ENCODE data around the gene AKAP7. TPM values are rescaled to one million over a fixed set of nuclear protein-coding genes. Genes with fewer than 3 reads are reported as not detected.

AKAP7 gene
- polyA plus RNA-seq, 1 of the 3 experiments (the other 2 are of a cell fraction) = 0.58 TPM

- DNase-seq = no peak
- H3K9ac ChIP-seq = no peak overlapping the region
- TF ChIP-seq MXI1 (IDR thresholded peaks at IDR 0.05; ENCODE audit: low read depth, low read length) = no peak
- no peak for TF ChIP-seq RFX5 (IDR thresholded peaks at IDR 0.05; ENCODE audit: low read length)
- no peak for TF ChIP-seq YY1 (IDR thresholded peaks at IDR 0.05; ENCODE audit: low read depth)
- TF ChIP-seq FOSL2 (IDR thresholded peaks at IDR 0.05; ENCODE audit: borderline replicate concordance, low read depth) = no peak
- no peak for TF ChIP-seq EP300 (IDR thresholded peaks at IDR 0.05; ENCODE audit: borderline replicate concordance in 1 of 2, low read depth in 1 of 2, low read length in 1 of 2)
- no peak for TF ChIP-seq PBX3 (IDR thresholded peaks at IDR 0.05)
- no peak for TF ChIP-seq FOXJ3 (CRISPR knock-in tag; IDR thresholded peaks at IDR 0.05)
- TF ChIP-seq ELF1 (IDR thresholded peaks at IDR 0.05) = no peak
- TF ChIP-seq RCOR1 (IDR thresholded peaks at IDR 0.05; ENCODE audit: low read length) = no peak
- TF ChIP-seq, protein P1, sequence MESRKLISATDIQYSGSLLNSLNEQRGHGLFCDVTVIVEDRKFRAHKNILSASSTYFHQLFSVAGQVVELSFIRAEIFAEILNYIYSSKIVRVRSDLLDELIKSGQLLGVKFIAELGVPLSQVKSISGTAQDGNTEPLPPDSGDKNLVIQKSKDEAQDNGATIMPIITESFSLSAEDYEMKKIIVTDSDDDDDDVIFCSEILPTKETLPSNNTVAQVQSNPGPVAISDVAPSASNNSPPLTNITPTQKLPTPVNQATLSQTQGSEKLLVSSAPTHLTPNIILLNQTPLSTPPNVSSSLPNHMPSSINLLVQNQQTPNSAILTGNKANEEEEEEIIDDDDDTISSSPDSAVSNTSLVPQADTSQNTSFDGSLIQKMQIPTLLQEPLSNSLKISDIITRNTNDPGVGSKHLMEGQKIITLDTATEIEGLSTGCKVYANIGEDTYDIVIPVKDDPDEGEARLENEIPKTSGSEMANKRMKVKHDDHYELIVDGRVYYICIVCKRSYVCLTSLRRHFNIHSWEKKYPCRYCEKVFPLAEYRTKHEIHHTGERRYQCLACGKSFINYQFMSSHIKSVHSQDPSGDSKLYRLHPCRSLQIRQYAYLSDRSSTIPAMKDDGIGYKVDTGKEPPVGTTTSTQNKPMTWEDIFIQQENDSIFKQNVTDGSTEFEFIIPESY (IDR thresholded peaks at IDR 0.05; ENCODE audit: borderline replicate concordance, low read depth) = no peak
- TF ChIP-seq, protein P2, sequence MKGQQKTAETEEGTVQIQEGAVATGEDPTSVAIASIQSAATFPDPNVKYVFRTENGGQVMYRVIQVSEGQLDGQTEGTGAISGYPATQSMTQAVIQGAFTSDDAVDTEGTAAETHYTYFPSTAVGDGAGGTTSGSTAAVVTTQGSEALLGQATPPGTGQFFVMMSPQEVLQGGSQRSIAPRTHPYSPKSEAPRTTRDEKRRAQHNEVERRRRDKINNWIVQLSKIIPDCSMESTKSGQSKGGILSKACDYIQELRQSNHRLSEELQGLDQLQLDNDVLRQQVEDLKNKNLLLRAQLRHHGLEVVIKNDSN (IDR thresholded peaks at IDR 0.05; ENCODE audit: borderline replicate concordance, low read depth) = no peak
- TF ChIP-seq TAF1 (IDR thresholded peaks at IDR 0.05; ENCODE audit: borderline replicate concordance, low read depth, low read length) = no peak
- no peaks in the 10 kb centered on the region; a peak in 1 of 4 replicates for H3K4me1 ChIP-seq (ENCODE audit: control insufficient read depth in 1 of 2, insufficient read depth in 2 of 2, low read depth in 1 of 2, low read length in 1 of 2)
- ChIA-PET CTCF (no interaction called here), POLR2A (no interaction called here)
- no peaks in the 10 kb centered on the region for H3K9me2 ChIP-seq
- no peaks in the 10 kb centered on the region for H3K79me2 ChIP-seq (ENCODE audit: insufficient read depth)
- no peaks in the 10 kb centered on the region for H3K9me3 ChIP-seq
- no peaks in the 10 kb centered on the region for H3K36me3 ChIP-seq (replicated peaks in 1 of 2; ENCODE audit: control insufficient read depth in 1 of 2, insufficient read depth in 2 of 2, low read length in 1 of 2)
- H3F3A ChIP-seq (replicated peaks; ENCODE audit: insufficient read depth) = no peaks in the 10 kb centered on the region
- no peaks in the 10 kb centered on the region for H3K27me3 ChIP-seq (ENCODE audit: insufficient read depth)
- no peaks in the 10 kb centered on the region for H4K20me1 ChIP-seq (ENCODE audit: insufficient read depth)
- no peak overlapping the region for H3K4me2 ChIP-seq
- WGBS (ENCODE audit: low lambda C conversion rate) = 49% methylated on average over 3 of the region's 3 CpGs
- H2AFZ ChIP-seq (ENCODE audit: low read depth) = no peak overlapping the region
- H3K27ac ChIP-seq (ENCODE audit: low read depth in 2 of 2, low read length in 1 of 2) = no peak overlapping the region
- H3K4me3 ChIP-seq (ENCODE audit: low read depth in 2 of 2, low read length in 1 of 2) = no peak overlapping the region
Observed at GRCh38 chr6:131161987-131162386, 26.7 kb downstream of the AKAP7 start.

DNA sequence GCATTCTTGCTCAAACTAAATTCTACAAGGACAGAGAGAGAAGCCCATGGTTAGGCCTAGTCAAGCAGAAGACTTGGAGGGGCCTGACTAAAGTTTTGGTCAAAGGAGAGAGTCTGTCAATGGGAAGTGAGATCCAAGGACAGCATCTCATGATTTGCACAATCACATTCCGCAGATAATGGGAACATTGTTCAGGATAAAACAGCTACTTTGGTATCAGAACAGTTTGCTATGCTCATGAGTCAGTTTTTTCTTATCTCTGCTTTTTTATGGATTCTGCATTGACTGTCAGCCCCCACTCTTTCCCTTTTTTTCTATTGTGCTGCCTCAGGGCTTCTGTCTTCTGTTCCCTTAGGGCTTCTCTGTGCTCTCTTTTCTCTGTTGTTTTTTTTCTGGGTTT is 28.6 kb downstream of the AKAP7 start:
- Histone ChIP-seq H3K27ac (ENCODE audit: low read depth in 2 of 2, low read length in 1 of 2) (no peak overlapping the region), H3K9me2 (no peaks in the 10 kb centered on the region), H3K27me3 (ENCODE audit: insufficient read depth) (no peaks in the 10 kb centered on the region), H3K4me2 (no peak overlapping the region), H3K79me2 (ENCODE audit: insufficient read depth) (no peaks in the 10 kb centered on the region), H3K36me3 (replicated peaks in 1 of 2; ENCODE audit: control insufficient read depth in 1 of 2, insufficient read depth in 2 of 2, low read length in 1 of 2) (no peaks in the 10 kb centered on the region), H4K20me1 (ENCODE audit: insufficient read depth) (no peaks in the 10 kb centered on the region), H3K9me3 (no peaks in the 10 kb centered on the region), H3K4me3 (ENCODE audit: low read depth in 2 of 2, low read length in 1 of 2) (no peak overlapping the region), H2AFZ (ENCODE audit: low read depth) (no peak overlapping the region), H3K9ac (no peak overlapping the region), H3K4me1 (ENCODE audit: control insufficient read depth in 1 of 2, insufficient read depth in 2 of 2, low read depth in 1 of 2, low read length in 1 of 2) (no peaks in the 10 kb centered on the region; a peak in 1 of 4 replicates), H3F3A (replicated peaks; ENCODE audit: insufficient read depth) (no peaks in the 10 kb centered on the region)
- TF ChIP-seq CTCF (IDR thresholded peaks at IDR 0.05) (no peak), YY1 (IDR thresholded peaks at IDR 0.05; ENCODE audit: low read depth) (no peak), EP300 (IDR thresholded peaks at IDR 0.05; ENCODE audit: borderline replicate concordance in 1 of 2, low read depth in 1 of 2, low read length in 1 of 2) (no peak), USF2 (IDR thresholded peaks at IDR 0.05; ENCODE audit: borderline replicate concordance, low read depth, low read length) (no peak), RFX5 (IDR thresholded peaks at IDR 0.05; ENCODE audit: low read length) (no peak), TEAD4 (IDR thresholded peaks at IDR 0.05; ENCODE audit: borderline replicate concordance, insufficient read depth) (no peak)
- TF ChIP-seq, protein P3, sequence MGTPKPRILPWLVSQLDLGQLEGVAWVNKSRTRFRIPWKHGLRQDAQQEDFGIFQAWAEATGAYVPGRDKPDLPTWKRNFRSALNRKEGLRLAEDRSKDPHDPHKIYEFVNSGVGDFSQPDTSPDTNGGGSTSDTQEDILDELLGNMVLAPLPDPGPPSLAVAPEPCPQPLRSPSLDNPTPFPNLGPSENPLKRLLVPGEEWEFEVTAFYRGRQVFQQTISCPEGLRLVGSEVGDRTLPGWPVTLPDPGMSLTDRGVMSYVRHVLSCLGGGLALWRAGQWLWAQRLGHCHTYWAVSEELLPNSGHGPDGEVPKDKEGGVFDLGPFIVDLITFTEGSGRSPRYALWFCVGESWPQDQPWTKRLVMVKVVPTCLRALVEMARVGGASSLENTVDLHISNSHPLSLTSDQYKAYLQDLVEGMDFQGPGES (IDR thresholded peaks at IDR 0.05; ENCODE audit: low read depth, low read length) = no peak
- no peak for DNase-seq
- 38% methylated on average over 1 of the region's 1 CpG for WGBS (ENCODE audit: low lambda C conversion rate)
- CTCF ChIA-PET = no interaction called here
- POLR2A ChIA-PET = no interaction called here
